Measurements from ENCODE around the gene EPS8L2.

GRCh38 chr11:665704-666281 is 40.2 kb upstream of the EPS8L2 start:
- no peak for TF ChIP-seq POLR2A (IDR thresholded peaks at IDR 0.05)
- TF ChIP-seq CTCF (IDR thresholded peaks at IDR 0.05), result no peak
- TF ChIP-seq POLR2AphosphoS5 (IDR thresholded peaks at IDR 0.05), result no peak
